Measurements from ENCODE around the gene NUDT8.

NUDT8 gene

GRCh38 chr11:67585911-67586310 lies 43.8 kb downstream of the NUDT8 start:
- no peak for DNase-seq

GRCh38 chr11:67584881-67585873 lies 44.6 kb downstream of the NUDT8 start:
- DNase-seq = peak; percentile 34

GRCh38 chr11:67584205-67584880 lies 45.4 kb downstream of the NUDT8 start:
- DNase-seq = peak; percentile 47

- peak; percentile 79 for DNase-seq
These were observed 46.2 kb downstream of the NUDT8 start, which contains the start of gene GSTP1 for GRCh38 chr11:67583247-67584204. Gene GSTP1, plus strand, starts transcription at chr11:67583812. Its CDS starts 32 bp downstream, at chr11:67583844.

- DNase-seq = no peak
These were observed 47.7 kb downstream of the NUDT8 start for GRCh38 chr11:67582011-67582410.

GRCh38 chr11:67581469-67581868 lies 48.3 kb downstream of the NUDT8 start:
- DNase-seq = no peak

GRCh38 chr11:67577951-67578350 lies 51.8 kb downstream of the NUDT8 start:
- DNase-seq = no peak
